ENCODE results near the gene BLOC1S1. TPM values are rescaled to one million over a fixed set of nuclear protein-coding genes. Genes with fewer than 3 reads are reported as not detected.

The BLOC1S1 gene
- total RNA-seq, 1 experiment from 2014 or later, result 85.5 TPM

DNA sequence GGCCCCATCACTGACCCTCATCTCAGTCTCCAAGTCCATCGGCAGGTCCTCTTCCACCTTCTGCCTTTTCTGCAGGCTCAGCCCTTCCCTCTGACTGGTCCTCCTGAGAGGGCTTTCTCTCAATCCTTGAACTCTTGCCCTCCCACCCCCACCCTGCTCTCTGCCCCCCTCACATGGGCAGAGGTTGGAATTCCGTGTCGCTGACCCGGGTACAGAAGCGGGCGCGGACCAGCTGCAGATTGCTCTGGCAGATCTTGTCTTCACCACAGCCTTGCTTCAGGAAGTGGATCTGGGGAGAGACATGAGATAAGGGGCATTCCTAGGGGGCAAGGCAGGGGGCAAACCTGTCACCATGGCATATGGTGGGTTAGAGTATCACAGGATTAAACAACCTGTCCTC is 20.5 kb upstream of the BLOC1S1 start:
- H3K4me1 ChIP-seq (ENCODE audit: control insufficient read depth in 1 of 2, insufficient read depth in 2 of 2, low read length in 2 of 2), result no peaks in the 10 kb centered on the region
- H3K79me2 ChIP-seq (ENCODE audit: insufficient read depth, low read length), result no peaks in the 10 kb centered on the region
- no peak overlapping the region for H2AFZ ChIP-seq (ENCODE audit: low read depth, low read length, poor library complexity, severe bottlenecking)
- H3K9me2 ChIP-seq (ENCODE audit: insufficient read depth), result no peaks in the 10 kb centered on the region
- ATAC-seq (no peak), DNase-seq (ENCODE audit: low read depth, low spot score) (no peak)
- no peak overlapping the region for H3K27ac ChIP-seq (ENCODE audit: low read depth, low read length)
- TF ChIP-seq EZH2 (IDR thresholded peaks at IDR 0.05) (no peak), SP1 (IDR thresholded peaks at IDR 0.05; ENCODE audit: low read depth) (no peak), CEBPB (IDR thresholded peaks at IDR 0.05; ENCODE audit: low read depth) (no peak), POLR2AphosphoS5 (IDR thresholded peaks at IDR 0.05; ENCODE audit: low read depth, low read length) (no peak), TCF7L2 (IDR thresholded peaks at IDR 0.05; ENCODE audit: borderline replicate concordance, extremely low read depth, insufficient read depth, insufficient read length) (no peak), RAD21 (IDR thresholded peaks at IDR 0.05; ENCODE audit: low read depth) (no peak), ZNF274 (IDR thresholded peaks at IDR 0.05; ENCODE audit: low read depth, low read length) (no peak)
- TF ChIP-seq, protein P1, sequence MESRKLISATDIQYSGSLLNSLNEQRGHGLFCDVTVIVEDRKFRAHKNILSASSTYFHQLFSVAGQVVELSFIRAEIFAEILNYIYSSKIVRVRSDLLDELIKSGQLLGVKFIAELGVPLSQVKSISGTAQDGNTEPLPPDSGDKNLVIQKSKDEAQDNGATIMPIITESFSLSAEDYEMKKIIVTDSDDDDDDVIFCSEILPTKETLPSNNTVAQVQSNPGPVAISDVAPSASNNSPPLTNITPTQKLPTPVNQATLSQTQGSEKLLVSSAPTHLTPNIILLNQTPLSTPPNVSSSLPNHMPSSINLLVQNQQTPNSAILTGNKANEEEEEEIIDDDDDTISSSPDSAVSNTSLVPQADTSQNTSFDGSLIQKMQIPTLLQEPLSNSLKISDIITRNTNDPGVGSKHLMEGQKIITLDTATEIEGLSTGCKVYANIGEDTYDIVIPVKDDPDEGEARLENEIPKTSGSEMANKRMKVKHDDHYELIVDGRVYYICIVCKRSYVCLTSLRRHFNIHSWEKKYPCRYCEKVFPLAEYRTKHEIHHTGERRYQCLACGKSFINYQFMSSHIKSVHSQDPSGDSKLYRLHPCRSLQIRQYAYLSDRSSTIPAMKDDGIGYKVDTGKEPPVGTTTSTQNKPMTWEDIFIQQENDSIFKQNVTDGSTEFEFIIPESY (IDR thresholded peaks at IDR 0.05; ENCODE audit: extremely low read depth, insufficient replicate concordance, low read length), result no peak
- H3K27me3 ChIP-seq (ENCODE audit: insufficient read depth, low read length), result no peaks in the 10 kb centered on the region
- BruUV-seq (replicated peaks), result no TSS peak
- intact Hi-C loops (cut with micrococcal nuclease), result no loop called here
- H3K4me2 ChIP-seq (ENCODE audit: low read length), result no peak overlapping the region
- ChIA-PET CTCF (no interaction called here), RAD21 (ENCODE audit: low non-redundant PET in 1 of 2, low total read pairs in 2 of 2, uncharacterized antibody in 2 of 2, unreplicated experiment in 2 of 2) (no interaction called here), POLR2A (no interaction called here)
- no peak overlapping the region for H3K9ac ChIP-seq (ENCODE audit: low read length)
- H3K36me3 ChIP-seq (ENCODE audit: control insufficient read depth in 1 of 2, insufficient read depth in 2 of 2, low read length in 2 of 2), result no peaks in the 10 kb centered on the region
- no peaks in the 10 kb centered on the region for H3K9me3 ChIP-seq (ENCODE audit: control insufficient read depth in 1 of 2, insufficient read depth in 1 of 2, low read depth in 1 of 2, low read length in 2 of 2)
- no peak overlapping the region for H3K4me3 ChIP-seq (replicated peaks in 1 of 2; ENCODE audit: low read depth in 1 of 2, low read length in 2 of 2)
- no peaks in the 10 kb centered on the region for H4K20me1 ChIP-seq (ENCODE audit: insufficient read depth)

DNA sequence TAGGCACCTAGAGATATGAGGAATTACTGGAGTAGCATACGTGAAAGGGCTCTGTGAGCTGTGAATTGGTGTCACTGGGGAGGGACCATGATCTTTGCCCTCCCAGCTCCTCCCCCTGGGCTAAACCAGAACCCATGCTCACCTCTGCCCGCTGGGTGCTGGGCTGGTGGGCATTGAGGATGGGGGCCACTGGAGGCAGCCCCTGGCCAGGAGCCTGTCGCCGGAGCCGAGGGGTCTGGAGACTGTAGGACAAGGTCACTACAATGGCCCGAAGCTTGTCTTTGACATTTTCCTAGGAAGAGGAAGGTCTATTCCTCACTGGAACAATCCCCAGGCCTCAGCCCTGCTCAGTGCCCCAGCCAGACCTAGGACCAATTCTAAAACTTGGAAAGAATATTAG is 19.7 kb upstream of the BLOC1S1 start:
- Histone ChIP-seq H3K36me3 (ENCODE audit: control insufficient read depth in 1 of 2, insufficient read depth in 2 of 2, low read length in 2 of 2) (no peaks in the 10 kb centered on the region), H3K27me3 (ENCODE audit: insufficient read depth, low read length) (no peaks in the 10 kb centered on the region), H3K9me2 (ENCODE audit: insufficient read depth) (no peaks in the 10 kb centered on the region), H3K9me3 (ENCODE audit: control insufficient read depth in 1 of 2, insufficient read depth in 1 of 2, low read depth in 1 of 2, low read length in 2 of 2) (no peaks in the 10 kb centered on the region), H3K9ac (ENCODE audit: low read length) (no peak overlapping the region), H3K4me3 (replicated peaks in 1 of 2; ENCODE audit: low read depth in 1 of 2, low read length in 2 of 2) (no peak overlapping the region), H4K20me1 (ENCODE audit: insufficient read depth) (no peaks in the 10 kb centered on the region), H3K79me2 (ENCODE audit: insufficient read depth, low read length) (no peaks in the 10 kb centered on the region), H3K27ac (ENCODE audit: low read depth, low read length) (no peak overlapping the region), H3K4me1 (ENCODE audit: control insufficient read depth in 1 of 2, insufficient read depth in 2 of 2, low read length in 2 of 2) (peaks cover 0 to 4% of the 10 kb centered on the region in 2 experiments; a peak in 1 of 4 replicates), H2AFZ (ENCODE audit: low read depth, low read length, poor library complexity, severe bottlenecking) (no peak overlapping the region), H3K4me2 (ENCODE audit: low read length) (no peak overlapping the region)
- ATAC-seq, result no peak
- no peak for DNase-seq (ENCODE audit: low read depth, low spot score)
- intact Hi-C loops (cut with micrococcal nuclease), result no loop called here
- POLR2A ChIA-PET, result no interaction called here
- BruUV-seq (replicated peaks), result no TSS peak
- CTCF ChIA-PET, result interaction anchor here (1.5 kb wide), 1 partner anchor 10 kb away, joined by 12 read pairs; no protein-coding TSS in a partner anchor
- no peak for TF ChIP-seq EZH2phosphoT487 (IDR thresholded peaks at IDR 0.05; ENCODE audit: borderline replicate concordance)
- TF ChIP-seq ZFX (IDR thresholded peaks at IDR 0.05), result no peak
- no peak for TF ChIP-seq ELF1 (IDR thresholded peaks at IDR 0.05; ENCODE audit: borderline replicate concordance, low read depth)
- TF ChIP-seq CEBPB (IDR thresholded peaks at IDR 0.05; ENCODE audit: low read depth), result no peak
- no peak for TF ChIP-seq POLR2AphosphoS5 (IDR thresholded peaks at IDR 0.05; ENCODE audit: low read depth, low read length)
- TF ChIP-seq JUND (IDR thresholded peaks at IDR 0.05), result no peak
- no peak for TF ChIP-seq EGR1 (IDR thresholded peaks at IDR 0.05; ENCODE audit: low read depth)
- no peak for TF ChIP-seq YY1 (IDR thresholded peaks at IDR 0.05; ENCODE audit: extremely low read depth, insufficient replicate concordance, low read depth, low read length)
- TF ChIP-seq, protein P2, sequence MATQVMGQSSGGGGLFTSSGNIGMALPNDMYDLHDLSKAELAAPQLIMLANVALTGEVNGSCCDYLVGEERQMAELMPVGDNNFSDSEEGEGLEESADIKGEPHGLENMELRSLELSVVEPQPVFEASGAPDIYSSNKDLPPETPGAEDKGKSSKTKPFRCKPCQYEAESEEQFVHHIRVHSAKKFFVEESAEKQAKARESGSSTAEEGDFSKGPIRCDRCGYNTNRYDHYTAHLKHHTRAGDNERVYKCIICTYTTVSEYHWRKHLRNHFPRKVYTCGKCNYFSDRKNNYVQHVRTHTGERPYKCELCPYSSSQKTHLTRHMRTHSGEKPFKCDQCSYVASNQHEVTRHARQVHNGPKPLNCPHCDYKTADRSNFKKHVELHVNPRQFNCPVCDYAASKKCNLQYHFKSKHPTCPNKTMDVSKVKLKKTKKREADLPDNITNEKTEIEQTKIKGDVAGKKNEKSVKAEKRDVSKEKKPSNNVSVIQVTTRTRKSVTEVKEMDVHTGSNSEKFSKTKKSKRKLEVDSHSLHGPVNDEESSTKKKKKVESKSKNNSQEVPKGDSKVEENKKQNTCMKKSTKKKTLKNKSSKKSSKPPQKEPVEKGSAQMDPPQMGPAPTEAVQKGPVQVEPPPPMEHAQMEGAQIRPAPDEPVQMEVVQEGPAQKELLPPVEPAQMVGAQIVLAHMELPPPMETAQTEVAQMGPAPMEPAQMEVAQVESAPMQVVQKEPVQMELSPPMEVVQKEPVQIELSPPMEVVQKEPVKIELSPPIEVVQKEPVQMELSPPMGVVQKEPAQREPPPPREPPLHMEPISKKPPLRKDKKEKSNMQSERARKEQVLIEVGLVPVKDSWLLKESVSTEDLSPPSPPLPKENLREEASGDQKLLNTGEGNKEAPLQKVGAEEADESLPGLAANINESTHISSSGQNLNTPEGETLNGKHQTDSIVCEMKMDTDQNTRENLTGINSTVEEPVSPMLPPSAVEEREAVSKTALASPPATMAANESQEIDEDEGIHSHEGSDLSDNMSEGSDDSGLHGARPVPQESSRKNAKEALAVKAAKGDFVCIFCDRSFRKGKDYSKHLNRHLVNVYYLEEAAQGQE (IDR thresholded peaks at IDR 0.05; ENCODE audit: low read depth), result no peak
- no peak for TF ChIP-seq SP1 (IDR thresholded peaks at IDR 0.05; ENCODE audit: low read depth)
- no peak for TF ChIP-seq CBX3 (IDR thresholded peaks at IDR 0.05; ENCODE audit: low read depth)
- no peak for TF ChIP-seq EZH2 (IDR thresholded peaks at IDR 0.05)
- no peak for TF ChIP-seq SRF (IDR thresholded peaks at IDR 0.05; ENCODE audit: low read depth)
- RAD21 ChIA-PET (ENCODE audit: low non-redundant PET in 1 of 2, low total read pairs in 2 of 2, uncharacterized antibody in 2 of 2, unreplicated experiment in 2 of 2), result no interaction called here
